SJSA1 (cell line): Measurements from ENCODE around the gene MRPL22. TPM values are rescaled to one million over a fixed set of nuclear protein-coding genes. Genes with fewer than 3 reads are reported as not detected.
A peak's percentile ranks its signal among the peaks of the same experiment; 100 is the strongest.
"Not testable (repeated sequence)": the region's sequence is repeated elsewhere in the genome, so short reads cannot be mapped to it uniquely, and the experiment has no call there.

Experiments used
- DNase-seq, 2 experiments: peaks; one replicate each; pipeline ENCODE4 v3.0.0-alpha.2; 2015 to 2020; ENCODE audit warnings: low spot score in 2 of 2, low read depth in 1 of 2
- H3K27ac ChIP-seq: fragments of 250-450 bp; sonication (Bioruptor Pico); 2 replicates; pipeline ENCODE4 v1.5.1; 2020; ENCODE audit warnings: mild to moderate bottlenecking, moderate library complexity
- H3K27me3 ChIP-seq: fragments of 250-450 bp; sonication (Bioruptor Pico); replicated peaks from 2 replicates; pipeline ENCODE4 v1.5.1; 2020; ENCODE audit warnings: mild to moderate bottlenecking, moderate library complexity
- H3K36me3 ChIP-seq: fragments of 250-450 bp; sonication (Bioruptor Pico); 2 replicates; pipeline ENCODE4 v1.5.1; 2020; ENCODE audit warnings: mild to moderate bottlenecking
- H3K4me1 ChIP-seq: fragments of 250-450 bp; sonication (Bioruptor Pico); replicated peaks from 2 replicates; pipeline ENCODE4 v1.6.1; 2021; ENCODE audit warnings: mild to moderate bottlenecking
- H3K4me3 ChIP-seq: fragments of 250-450 bp; sonication (Bioruptor Pico); 2 replicates; pipeline ENCODE4 v1.5.1; 2020; ENCODE audit warnings: mild to moderate bottlenecking
- H3K9me3 ChIP-seq: fragments of 250-450 bp; sonication (Bioruptor Pico); replicated peaks from 2 replicates; pipeline ENCODE4 v1.5.1; 2020; ENCODE audit warnings: mild to moderate bottlenecking
- total RNA-seq: library from RNA; depleted of rRNA; stranded (reverse); fragments of >200 nt; shearing (Covaris generic); gene quantifications from 2 replicates; pipeline ENCODE4 v1.2.3, GENCODE V29; 2014

The MRPL22 gene
- total RNA-seq, 1 experiment from 2014 or later: 41.5 TPM

DNA sequence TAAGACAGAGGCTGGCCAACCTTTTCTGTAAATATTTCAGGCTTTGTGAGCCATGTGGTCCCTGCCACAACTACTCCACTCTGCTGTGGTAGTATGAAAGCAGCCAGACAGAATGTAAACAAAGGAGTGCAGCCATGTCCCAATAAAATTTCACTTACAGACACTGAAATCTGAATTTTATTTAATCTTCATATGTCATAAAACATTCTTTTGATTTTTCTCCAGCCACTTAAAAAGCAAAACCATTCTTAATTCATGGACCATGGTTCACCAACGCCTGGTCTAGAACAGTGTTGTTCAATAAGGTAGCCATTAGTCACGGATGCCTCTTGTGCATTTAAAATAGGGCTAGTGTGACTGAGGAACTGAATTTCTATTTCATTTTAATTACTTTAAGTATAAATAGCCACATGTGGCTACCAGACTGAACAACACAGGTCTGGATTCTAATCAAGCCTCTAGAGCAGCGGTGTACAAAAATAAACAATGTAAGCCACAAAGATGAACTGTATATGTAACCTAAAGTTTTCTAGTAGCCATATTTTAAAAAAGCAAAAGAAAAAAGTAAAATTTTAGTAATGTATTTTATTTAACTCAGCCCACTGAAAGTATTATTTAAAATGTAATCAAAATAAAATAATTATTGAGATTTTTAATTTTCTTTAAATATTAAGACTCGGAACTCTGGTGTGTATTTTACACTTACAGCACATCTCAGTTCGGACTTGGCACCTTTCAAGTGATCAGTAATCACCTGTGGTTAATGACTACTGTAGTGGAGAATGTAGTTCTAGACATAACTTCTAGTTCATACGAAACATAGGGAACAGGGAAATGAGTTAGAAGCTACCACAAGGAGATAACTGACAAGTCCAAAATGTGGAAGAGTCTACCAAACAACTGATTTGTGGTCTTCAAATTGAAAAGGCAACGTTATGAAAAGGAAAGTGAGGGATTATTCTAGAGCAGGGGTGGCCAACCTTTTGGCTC is 17.1 kb upstream of the MRPL22 start:
- Histone ChIP-seq H3K9me3 (no peaks in the 10 kb centered on the region), H3K4me3 (no peak overlapping the region), H3K27me3 (no peaks in the 10 kb centered on the region), H3K4me1 (no peaks in the 10 kb centered on the region), H3K36me3 (peaks cover 82% of the 10 kb centered on the region), H3K27ac (no peak overlapping the region)
- DNase-seq: no peak

DNA sequence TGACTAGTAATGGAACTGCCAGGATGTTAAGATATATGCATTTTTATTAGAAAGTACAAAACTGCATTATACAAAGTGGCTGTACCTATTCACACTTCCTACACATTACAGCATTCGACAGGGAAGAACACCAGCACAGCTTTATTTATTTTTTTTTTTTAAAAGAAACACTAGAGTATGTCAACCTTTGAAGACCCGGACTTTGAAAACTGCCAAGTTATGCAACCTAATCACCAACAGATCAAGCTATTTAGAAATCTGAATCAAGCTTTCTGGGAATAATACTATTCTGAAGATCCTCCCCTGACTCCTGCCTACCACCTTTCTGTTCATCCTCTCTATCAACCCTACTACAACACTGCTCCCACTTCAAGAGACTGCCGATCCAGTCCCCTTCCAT is 7.3 kb upstream of the MRPL22 start:
- no peak overlapping the region for H3K4me3 ChIP-seq
- H3K4me1 ChIP-seq: peaks cover 17% of the 10 kb centered on the region
- no peak for DNase-seq
- H3K27me3 ChIP-seq: no peaks in the 10 kb centered on the region
- no peak overlapping the region for H3K27ac ChIP-seq
- H3K36me3 ChIP-seq: peaks cover 60% of the 10 kb centered on the region
- no peaks in the 10 kb centered on the region for H3K9me3 ChIP-seq

DNA sequence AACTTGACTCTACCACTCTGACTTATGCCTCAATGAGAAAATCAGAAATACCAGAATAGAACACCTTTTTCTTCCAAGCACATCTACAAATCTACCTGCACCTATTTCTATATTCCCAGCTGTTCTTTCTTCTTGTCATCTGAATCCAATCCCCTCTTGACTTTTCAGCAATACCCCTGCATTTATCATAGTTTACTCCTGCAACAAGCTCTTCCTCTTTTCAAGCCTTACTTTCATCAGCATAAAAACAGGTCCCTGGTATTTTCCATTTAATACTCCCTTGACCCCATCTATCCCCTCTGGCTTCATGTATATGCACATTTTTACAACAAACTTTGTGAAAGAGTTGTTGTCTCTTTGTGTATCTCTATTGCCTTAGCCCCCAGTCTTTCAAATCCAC is 6.0 kb upstream of the MRPL22 start:
- no peak overlapping the region for H3K27ac ChIP-seq
- peaks cover 17% of the 10 kb centered on the region for H3K4me1 ChIP-seq
- no peak overlapping the region for H3K4me3 ChIP-seq
- peaks cover 51% of the 10 kb centered on the region for H3K36me3 ChIP-seq
- H3K27me3 ChIP-seq: no peaks in the 10 kb centered on the region
- no peaks in the 10 kb centered on the region for H3K9me3 ChIP-seq
- no peak for DNase-seq

DNA sequence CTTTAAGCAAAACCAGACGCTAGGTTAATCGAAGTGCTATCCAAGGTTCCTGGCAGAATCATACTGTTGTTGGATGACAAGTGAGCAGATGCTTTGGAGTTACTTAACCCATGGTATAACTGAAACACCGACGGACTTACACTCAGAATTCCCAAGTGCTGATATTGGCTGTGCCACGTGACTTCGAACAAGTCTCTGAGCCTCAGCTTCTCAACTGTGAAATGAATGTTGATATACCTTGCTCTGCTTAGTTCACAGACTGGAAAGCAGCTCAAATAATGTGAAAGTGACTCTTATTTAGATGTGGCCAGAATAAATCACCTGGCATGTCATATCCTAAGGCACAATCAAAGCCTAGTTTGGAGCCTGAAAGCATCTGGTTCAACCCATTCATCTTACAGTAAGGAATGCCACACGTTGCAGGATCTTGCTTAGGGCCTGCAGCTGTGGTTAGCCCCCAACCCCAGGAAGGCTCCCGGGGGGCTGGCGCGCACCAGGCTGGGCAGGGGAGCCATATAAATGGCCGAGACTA is 3.6 kb upstream of the MRPL22 start:
- H3K9me3 ChIP-seq: no peaks in the 10 kb centered on the region
- H3K27me3 ChIP-seq: no peaks in the 10 kb centered on the region
- peaks cover 32% of the 10 kb centered on the region for H3K36me3 ChIP-seq
- no peak for DNase-seq
- peak overlapping the region; percentile 85 for H3K4me3 ChIP-seq
- no peak overlapping the region for H3K27ac ChIP-seq
- H3K4me1 ChIP-seq: peaks cover 21% of the 10 kb centered on the region

DNA sequence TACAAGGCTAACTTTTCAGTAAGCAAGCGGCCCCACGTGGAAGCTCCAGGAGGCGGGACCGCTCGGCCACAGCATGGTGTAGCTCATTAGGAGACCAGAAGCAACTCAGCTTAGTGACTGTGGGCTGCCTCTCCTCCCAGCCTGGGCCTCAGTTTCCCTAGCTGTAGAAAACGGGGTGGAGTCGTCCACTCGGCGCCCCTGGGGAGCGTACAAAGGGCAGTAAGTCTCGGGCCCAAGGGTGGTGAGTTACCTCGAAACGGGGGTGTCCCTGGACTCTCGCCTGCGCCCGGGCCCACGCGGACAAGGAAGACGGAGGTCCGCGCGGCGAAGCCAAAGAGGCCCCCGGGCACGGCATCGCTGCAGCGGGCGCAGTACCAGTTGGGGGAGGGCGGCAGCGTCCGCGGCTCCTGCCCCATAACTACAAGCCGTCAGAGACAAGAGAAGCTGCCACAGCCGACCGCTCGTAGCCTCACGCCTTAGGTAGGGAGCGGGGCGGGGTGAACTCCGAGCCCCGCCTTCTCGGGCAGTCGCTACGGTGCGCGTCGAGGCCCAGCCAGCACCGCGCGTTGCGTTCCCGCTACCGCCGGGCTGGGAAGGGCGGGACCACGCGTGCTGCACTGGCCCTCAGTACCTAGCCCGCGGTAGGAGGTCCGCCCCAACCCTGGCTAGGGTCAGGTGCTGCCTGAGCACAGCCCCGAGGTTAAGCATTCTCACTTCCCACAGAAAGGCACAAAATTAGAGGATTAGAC is 3.0 kb upstream of the MRPL22 start, which contains the start of gene GEMIN5:
TSS of gene GEMIN5 (minus strand) at position 494 of the 749 bp plus-strand sequence. CDS start at position 416, 78 bp downstream.
- Histone ChIP-seq H3K4me3 (peak within 1 kb of the TSS; percentile 85), H3K36me3 (peaks cover 28% of the 10 kb centered on the region), H3K27ac (no peak within 1 kb of the TSS), H3K4me1 (peaks cover 25% of the 10 kb centered on the region), H3K9me3 (no peaks in the 10 kb centered on the region), H3K27me3 (no peaks in the 10 kb centered on the region)
- peak; percentile 88 to 89 for DNase-seq

DNA sequence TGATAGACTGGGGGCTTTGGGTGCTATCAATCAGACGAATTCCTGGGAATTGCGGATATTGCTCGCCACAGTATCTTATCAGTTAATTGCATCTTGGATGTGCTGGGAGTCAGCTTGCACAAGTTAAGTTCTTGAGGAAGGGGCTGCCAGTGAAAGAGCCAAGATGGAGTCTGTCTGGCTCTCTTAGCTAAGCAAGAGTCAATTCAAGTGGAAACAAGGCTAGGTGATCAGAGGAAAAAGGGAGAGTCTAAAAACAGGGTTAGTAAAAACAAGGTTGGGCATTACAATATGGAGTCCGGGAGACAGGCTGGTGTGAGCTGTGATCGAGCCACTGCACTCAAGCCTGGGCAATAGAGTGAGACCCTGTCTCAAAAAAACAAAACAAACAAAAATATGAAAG is 1.5 kb upstream of the MRPL22 start:
- Histone ChIP-seq H3K36me3 (peaks cover 29% of the 10 kb centered on the region), H3K4me1 (peaks cover 25% of the 10 kb centered on the region)
- not testable (repeated sequence) for H3K27ac ChIP-seq

DNA sequence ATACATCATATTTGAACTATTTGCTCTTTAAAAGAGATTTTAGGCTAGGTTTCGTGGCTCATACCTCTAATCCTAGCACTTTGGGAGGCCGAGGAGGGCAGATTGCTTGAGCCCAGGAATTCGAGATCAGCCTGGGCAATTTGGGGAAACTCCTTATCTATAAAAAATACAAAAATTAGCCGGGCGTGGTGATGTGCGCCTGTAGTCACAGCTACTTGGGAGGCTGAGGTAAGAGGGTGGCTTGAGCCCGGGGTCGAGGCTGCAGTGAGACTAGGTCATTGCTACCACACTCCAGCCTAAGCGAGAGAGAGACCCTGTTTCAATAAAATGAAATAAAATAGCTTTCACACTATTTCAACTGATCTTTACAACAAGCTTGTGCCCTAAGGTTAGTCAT is 500 bp upstream of the MRPL22 start:
- H3K4me1 ChIP-seq: peaks cover 25% of the 10 kb centered on the region
- H3K27ac ChIP-seq: peak overlapping the region; percentile 48; the same call in 1 of the 2 replicates
- H3K4me3 ChIP-seq: peak overlapping the region; percentile 59
- no peaks in the 10 kb centered on the region for H3K9me3 ChIP-seq
- DNase-seq: peak in 1 of 2 experiments; percentile 11
- H3K27me3 ChIP-seq: no peaks in the 10 kb centered on the region
- peaks cover 27% of the 10 kb centered on the region for H3K36me3 ChIP-seq

More for the DNA sequence above, 1.5 kb upstream of the MRPL22 start:
- H3K4me3 ChIP-seq, H3K9me3 ChIP-seq, DNase-seq, H3K27me3 ChIP-seq: not testable (repeated sequence)

DNA sequence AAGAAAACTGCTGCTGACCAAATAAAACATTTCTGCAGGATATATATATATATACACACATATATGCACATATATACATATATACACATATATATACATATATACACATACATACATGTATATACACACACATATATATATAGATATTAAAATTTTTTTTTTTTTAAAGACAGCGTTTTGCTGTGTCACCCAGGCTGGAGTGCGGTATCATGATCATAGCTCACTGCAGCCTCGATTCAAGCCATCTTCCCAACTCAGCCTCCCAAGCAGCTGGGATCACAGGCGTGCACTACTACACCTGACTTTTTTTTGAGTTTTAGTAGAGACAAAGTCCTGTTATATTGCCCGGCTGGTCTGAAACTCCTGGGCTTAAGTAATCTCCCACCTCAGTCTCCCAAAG is 2.7 kb downstream of the MRPL22 start:
- Histone ChIP-seq H3K4me1 (peaks cover 8% of the 10 kb centered on the region; the same call in 1 of the 2 replicates), H3K36me3 (peaks cover 41% of the 10 kb centered on the region), H3K4me3 (no peak overlapping the region), H3K27me3 (no peaks in the 10 kb centered on the region), H3K27ac (no peak overlapping the region), H3K9me3 (no peaks in the 10 kb centered on the region)
- DNase-seq: no peak

DNA sequence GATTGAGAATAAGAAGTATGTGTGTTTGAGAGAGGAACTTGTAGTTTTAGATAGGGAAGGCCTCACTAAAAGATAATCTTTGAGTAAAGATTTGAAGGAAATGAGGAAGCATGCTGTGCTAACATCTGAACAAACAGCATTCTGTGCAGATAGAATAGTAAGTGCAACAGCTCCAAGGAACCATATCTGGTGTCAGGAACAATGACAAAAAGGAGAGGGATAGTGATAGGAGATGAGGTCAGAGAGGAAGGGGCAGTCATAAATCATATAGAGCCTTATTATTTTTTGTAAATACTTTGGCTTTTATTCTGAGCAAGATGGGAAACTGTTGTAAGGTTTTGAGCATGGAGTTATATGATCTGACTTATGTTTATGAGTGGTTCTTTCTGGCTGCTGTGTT is 3.8 kb downstream of the MRPL22 start:
- peaks cover 8% of the 10 kb centered on the region; the same call in 1 of the 2 replicates for H3K4me1 ChIP-seq
- no peak for DNase-seq
- no peak overlapping the region for H3K27ac ChIP-seq
- H3K9me3 ChIP-seq: no peaks in the 10 kb centered on the region
- no peak overlapping the region for H3K4me3 ChIP-seq
- no peaks in the 10 kb centered on the region for H3K27me3 ChIP-seq
- H3K36me3 ChIP-seq: peaks cover 51% of the 10 kb centered on the region

DNA sequence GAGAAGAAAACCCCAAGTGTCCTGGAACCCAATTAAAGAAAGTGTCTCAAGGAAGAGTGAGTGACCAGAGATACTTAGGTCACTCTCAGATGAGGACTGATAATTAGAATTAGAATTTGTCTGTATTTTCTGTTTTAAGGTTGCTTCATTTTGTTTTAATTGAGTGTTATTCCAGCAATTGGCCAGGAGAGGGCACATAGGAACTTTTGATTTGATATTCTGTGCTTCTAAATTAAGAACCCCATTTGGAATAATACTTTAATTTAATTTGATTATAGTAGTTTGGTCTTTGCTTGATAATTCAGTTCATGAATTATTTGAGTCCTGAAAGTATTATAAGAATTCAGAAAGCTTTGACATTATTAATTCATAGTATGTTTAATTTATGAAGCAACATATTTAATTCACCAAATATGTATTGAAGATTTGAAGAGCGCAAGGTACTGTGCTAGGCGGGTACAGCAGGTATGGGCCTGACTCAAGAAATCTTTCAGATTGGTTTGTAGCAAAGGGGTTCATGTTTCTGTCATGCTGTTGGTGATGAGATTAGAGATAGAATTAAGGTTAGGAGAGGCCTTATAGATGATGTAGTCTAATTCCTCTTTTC is 4.9 kb downstream of the MRPL22 start:
- Histone ChIP-seq H3K36me3 (peaks cover 53% of the 10 kb centered on the region), H3K27ac (no peak overlapping the region), H3K4me1 (peaks cover 5% of the 10 kb centered on the region; the same call in 1 of the 2 replicates), H3K4me3 (no peak overlapping the region), H3K27me3 (no peaks in the 10 kb centered on the region), H3K9me3 (no peaks in the 10 kb centered on the region)
- DNase-seq: peak in 1 of 2 experiments; percentile 31

DNA sequence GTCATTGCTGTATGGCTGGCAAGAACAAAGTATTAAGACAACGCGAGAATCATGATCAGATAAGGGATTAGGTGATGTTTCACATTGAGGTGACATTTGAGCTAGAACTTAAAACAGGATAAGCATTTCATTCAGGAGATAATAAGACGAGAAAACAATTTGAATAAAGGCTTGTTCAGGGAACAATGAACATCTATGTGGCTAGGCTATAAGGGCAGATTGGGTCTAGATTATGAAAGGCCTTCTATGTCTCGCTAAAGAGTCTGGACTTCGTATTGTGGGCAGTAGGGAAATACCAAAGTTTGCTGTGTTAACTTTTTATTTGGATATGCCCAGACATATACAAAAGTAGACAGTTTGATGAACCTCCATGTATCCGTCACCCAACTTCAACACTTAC is 6.9 kb downstream of the MRPL22 start:
- no peaks in the 10 kb centered on the region for H3K4me1 ChIP-seq
- peaks cover 52% of the 10 kb centered on the region for H3K36me3 ChIP-seq
- H3K4me3 ChIP-seq: no peak overlapping the region
- no peak for DNase-seq
- no peak overlapping the region for H3K27ac ChIP-seq
- no peaks in the 10 kb centered on the region for H3K9me3 ChIP-seq
- H3K27me3 ChIP-seq: no peaks in the 10 kb centered on the region

DNA sequence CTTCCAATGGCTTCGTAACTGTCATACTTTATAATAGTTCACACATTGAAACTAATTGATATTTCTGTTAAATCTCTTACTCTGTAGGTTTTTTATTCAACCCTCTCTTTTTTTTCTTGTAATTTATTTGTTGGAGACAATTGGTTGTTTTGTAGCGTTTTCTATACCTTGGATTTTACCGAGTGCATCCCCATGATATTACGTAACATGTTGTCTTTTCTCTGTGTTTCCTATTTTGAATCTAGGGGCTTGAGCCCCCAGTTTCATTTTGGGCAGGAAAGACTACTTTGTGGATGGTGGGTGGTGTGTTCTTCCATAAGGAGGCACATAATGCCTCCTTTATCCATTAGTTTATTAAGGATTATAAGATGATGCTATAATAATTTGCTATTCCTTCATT is 7.4 kb downstream of the MRPL22 start:
- H3K9me3 ChIP-seq: no peaks in the 10 kb centered on the region
- H3K4me1 ChIP-seq: no peaks in the 10 kb centered on the region

DNA sequence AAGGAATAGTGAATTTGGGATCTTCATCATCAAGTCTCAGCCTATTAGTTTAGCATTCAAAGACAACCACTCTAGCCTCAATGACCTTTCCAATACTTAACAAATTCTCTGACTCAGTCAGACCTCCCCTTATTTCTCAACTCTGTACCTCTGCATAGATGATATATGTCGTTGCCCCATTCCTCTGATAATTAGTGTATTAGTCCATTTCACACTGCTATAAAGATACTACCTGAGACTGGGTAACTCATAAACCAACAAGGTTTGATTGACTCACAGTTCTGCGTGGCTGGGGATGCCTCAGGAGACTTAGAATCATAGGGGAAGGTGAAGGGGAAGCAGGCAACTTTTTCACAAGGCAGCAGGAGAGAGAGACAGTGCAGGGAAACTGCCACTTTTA is 8.9 kb downstream of the MRPL22 start:
- Histone ChIP-seq H3K27me3 (no peaks in the 10 kb centered on the region), H3K9me3 (no peaks in the 10 kb centered on the region), H3K36me3 (peaks cover 44% of the 10 kb centered on the region), H3K4me1 (no peaks in the 10 kb centered on the region), H3K4me3 (no peak overlapping the region), H3K27ac (no peak overlapping the region)
- no peak for DNase-seq

More for the DNA sequence above, 7.4 kb downstream of the MRPL22 start:
- Histone ChIP-seq H3K36me3 (peaks cover 52% of the 10 kb centered on the region), H3K4me3 (no peak overlapping the region), H3K27ac (no peak overlapping the region), H3K27me3 (no peaks in the 10 kb centered on the region)
- DNase-seq: no peak
